HG03442 (cell line): ENCODE results near the gene DNAH17.
"Not testable (repeated sequence)": the region's sequence is repeated elsewhere in the genome, so short reads cannot be mapped to it uniquely, and the experiment has no call there.

ENCODE experiments used
- ATAC-seq: cut with Tn5 transposase; IDR thresholded peaks from one replicate; pipeline ENCODE4 v1.9.1; 2021; ENCODE audit warnings: mild to moderate bottlenecking, moderate library complexity; ENCODE audit not compliant: unreplicated experiment

DNAH17 gene

GRCh38 chr17:78524870-78525510 lies 52.2 kb downstream of the DNAH17 start:
- ATAC-seq, result no peak

GRCh38 chr17:78523934-78524655 lies 53.1 kb downstream of the DNAH17 start:
- no peak for ATAC-seq

- no peak for ATAC-seq
Observed at GRCh38 chr17:78522031-78522809, 55.0 kb downstream of the DNAH17 start.

- no peak for ATAC-seq
Observed at GRCh38 chr17:78517421-78517820, 59.8 kb downstream of the DNAH17 start.

- no peak for ATAC-seq
Observed at GRCh38 chr17:78515480-78515879, 61.7 kb downstream of the DNAH17 start.

- no peak for ATAC-seq
Observed at GRCh38 chr17:78514521-78514920, 62.7 kb downstream of the DNAH17 start.

GRCh38 chr17:78512976-78513375 lies 64.2 kb downstream of the DNAH17 start:
- no peak for ATAC-seq

GRCh38 chr17:78510141-78511075 lies 66.8 kb downstream of the DNAH17 start:
- ATAC-seq, result no peak

GRCh38 chr17:78507526-78507925 lies 69.7 kb downstream of the DNAH17 start:
- ATAC-seq, result no peak

GRCh38 chr17:78506454-78507309 lies 70.5 kb downstream of the DNAH17 start:
- ATAC-seq, result no peak

GRCh38 chr17:78504156-78504925 lies 72.9 kb downstream of the DNAH17 start:
- no peak for ATAC-seq

- not testable (repeated sequence) for ATAC-seq
Observed at GRCh38 chr17:78503388-78503787, 73.8 kb downstream of the DNAH17 start.

GRCh38 chr17:78502611-78503148 lies 74.5 kb downstream of the DNAH17 start:
- ATAC-seq, result no peak

GRCh38 chr17:78501241-78502036 lies 75.8 kb downstream of the DNAH17 start:
- no peak for ATAC-seq

GRCh38 chr17:78500806-78501205 lies 76.4 kb downstream of the DNAH17 start:
- no peak for ATAC-seq

GRCh38 chr17:78499715-78500540 lies 77.3 kb downstream of the DNAH17 start:
- ATAC-seq, result no peak

GRCh38 chr17:78498848-78499247 lies 78.3 kb downstream of the DNAH17 start:
- no peak for ATAC-seq
